Skin of body (tissue), 2 donors: Measurements from ENCODE around the gene PLEKHM2. TPM values are rescaled to one million over a fixed set of nuclear protein-coding genes. Genes with fewer than 3 reads are reported as not detected.

Experiments used
- DNase-seq: peaks from one replicate; lab custom pipeline; 2025; lab: John Stamatoyannopoulos, UW
- total RNA-seq: library from RNA; depleted of rRNA; stranded (reverse); fragments of >200 nt; gene quantifications from one replicate; pipeline ENCODE4 v1.2.3, GENCODE V29; 2014

Gene PLEKHM2
- total RNA-seq, 1 donor from 2014 or later, result 19.6 TPM

- DNase-seq, result no peak
Measured at GRCh38 chr1:15702722-15703550, 18.8 kb downstream of the PLEKHM2 start.

- DNase-seq, result peak; percentile 60
Measured at GRCh38 chr1:15703562-15703961, 19.4 kb downstream of the PLEKHM2 start.

- no peak for DNase-seq
Measured at GRCh38 chr1:15704526-15705183, 20.5 kb downstream of the PLEKHM2 start.

GRCh38 chr1:15705184-15705566 is 21.1 kb downstream of the PLEKHM2 start:
- DNase-seq, result no peak

- DNase-seq, result no peak
Measured at GRCh38 chr1:15706751-15707150, 22.6 kb downstream of the PLEKHM2 start.

- no peak for DNase-seq
Measured at GRCh38 chr1:15707239-15707925, 23.3 kb downstream of the PLEKHM2 start.

- DNase-seq, result no peak
Measured at GRCh38 chr1:15708486-15709137, 24.5 kb downstream of the PLEKHM2 start.

- DNase-seq, result no peak
Measured at GRCh38 chr1:15709226-15709625, 25.1 kb downstream of the PLEKHM2 start.

GRCh38 chr1:15712168-15712567 is 28.0 kb downstream of the PLEKHM2 start:
- no peak for DNase-seq

- DNase-seq, result no peak
Measured at GRCh38 chr1:15714406-15715136, 30.5 kb downstream of the PLEKHM2 start.

- no peak for DNase-seq
Measured at GRCh38 chr1:15717418-15718125, 33.5 kb downstream of the PLEKHM2 start.

GRCh38 chr1:15718199-15718601 is 34.1 kb downstream of the PLEKHM2 start:
- DNase-seq, result no peak

GRCh38 chr1:15719381-15720120 is 35.4 kb downstream of the PLEKHM2 start:
- DNase-seq, result no peak

- DNase-seq, result no peak
Measured at GRCh38 chr1:15720861-15721260, 36.7 kb downstream of the PLEKHM2 start.

- DNase-seq, result no peak
Measured at GRCh38 chr1:15722411-15722810, 38.3 kb downstream of the PLEKHM2 start.

GRCh38 chr1:15722836-15723532 is 38.9 kb downstream of the PLEKHM2 start:
- no peak for DNase-seq

GRCh38 chr1:15723631-15724246 is 39.6 kb downstream of the PLEKHM2 start:
- DNase-seq, result no peak
